SH-SY5Y (cell line): Measurements from ENCODE around the gene TP63.

ENCODE experiments used
- GATA2 ChIP-seq: IDR thresholded peaks from 2 replicates; pipeline ENCODE4 v1.6.1; 2011; ENCODE audit warnings: mild to moderate bottlenecking, low read depth, low read length
- GATA3 ChIP-seq: IDR thresholded peaks from 2 replicates; pipeline ENCODE4 v1.6.1; 2011; ENCODE audit warnings: low read depth, mild to moderate bottlenecking, low read length, moderate library complexity

GRCh38 chr3:189590223-189590622 is 41.0 kb upstream of the TP63 start:
- no peak for TF ChIP-seq GATA2
- no peak for TF ChIP-seq GATA3
